Astrocyte (in vitro differentiated cells and primary cell): ENCODE data around the gene NEURL1. TPM values are rescaled to one million over a fixed set of nuclear protein-coding genes. Genes with fewer than 3 reads are reported as not detected.
"Not testable (repeated sequence)": the region's sequence is repeated elsewhere in the genome, so short reads cannot be mapped to it uniquely, and the experiment has no call there.

Source experiments
- DNase-seq: peaks from one replicate; pipeline ENCODE4 v3.0.0-alpha.2; 2010; ENCODE audit warnings: low read depth
- FAIRE-seq: peaks from 2 replicates; lab custom pipeline; 2011; peaks lifted over from hg19 to GRCh38; lab: Jason Lieb, UNC
- H2AFZ ChIP-seq: 2 replicates; pipeline ENCODE4 v1.6.0; 2012; ENCODE audit warnings: low read depth, low read length, inconsistent platforms
- H3K27ac ChIP-seq: 2 replicates; pipeline ENCODE4 v1.5.1; 2011; ENCODE audit warnings: low read depth, low read length, inconsistent platforms
- H3K27me3 ChIP-seq: 2 replicates; pipeline ENCODE4 v1.6.0; 2011; ENCODE audit warnings: low read length, inconsistent platforms; ENCODE audit not compliant: insufficient read depth
- H3K36me3 ChIP-seq: 2 replicates; pipeline ENCODE4 v1.5.1; 2011; ENCODE audit warnings: low read length, inconsistent platforms; ENCODE audit not compliant: insufficient read depth
- H3K4me1 ChIP-seq: 2 replicates; pipeline ENCODE4 v1.5.1; 2011; ENCODE audit warnings: low read length, inconsistent platforms; ENCODE audit not compliant: insufficient read depth
- H3K4me2 ChIP-seq: 2 replicates; pipeline ENCODE4 v1.6.0; 2012; ENCODE audit warnings: low read length, inconsistent platforms
- H3K4me3 ChIP-seq: 2 replicates; pipeline ENCODE4 v1.5.1; 2011; ENCODE audit warnings: low read depth, mild to moderate bottlenecking, low read length, inconsistent platforms; ENCODE audit not compliant: insufficient read depth
- H3K79me2 ChIP-seq: 2 replicates; pipeline ENCODE4 v1.6.0; 2012; ENCODE audit warnings: mild to moderate bottlenecking, low read length, inconsistent platforms; ENCODE audit not compliant: insufficient read depth
- H3K9ac ChIP-seq: 2 replicates; pipeline ENCODE4 v1.6.0; 2012; ENCODE audit warnings: mild to moderate bottlenecking, low read length, inconsistent platforms
- H3K9me3 ChIP-seq: 2 replicates; pipeline ENCODE4 v1.5.1; 2012; ENCODE audit warnings: low read depth, mild to moderate bottlenecking, low read length, inconsistent platforms; ENCODE audit not compliant: insufficient read depth
- H4K20me1 ChIP-seq: 2 replicates; pipeline ENCODE4 v1.6.0; 2012; ENCODE audit warnings: low read length, inconsistent platforms; ENCODE audit not compliant: insufficient read depth
- H3K27ac Mint-ChIP-seq: one replicate; pipeline ENCODE4 v1.8.0; 2021; ENCODE audit warnings: mild to moderate bottlenecking, mixed read lengths; ENCODE audit not compliant: unreplicated experiment
- H3K27me3 Mint-ChIP-seq: one replicate; pipeline ENCODE4 v1.8.0; 2021; ENCODE audit warnings: low read depth, mixed read lengths; ENCODE audit not compliant: unreplicated experiment
- H3K36me3 Mint-ChIP-seq: one replicate; pipeline ENCODE4 v1.8.0; 2021; ENCODE audit warnings: low read depth, mixed read lengths; ENCODE audit not compliant: unreplicated experiment
- H3K4me1 Mint-ChIP-seq: one replicate; pipeline ENCODE4 v1.8.0; 2021; ENCODE audit warnings: low read depth, mixed read lengths; ENCODE audit not compliant: unreplicated experiment
- H3K4me3 Mint-ChIP-seq: one replicate; pipeline ENCODE4 v1.8.0; 2021; ENCODE audit warnings: mild to moderate bottlenecking, moderate library complexity, mixed read lengths; ENCODE audit not compliant: unreplicated experiment
- H3K9me3 Mint-ChIP-seq: one replicate; pipeline ENCODE4 v1.8.0; 2021; ENCODE audit warnings: mild to moderate bottlenecking, mixed read lengths; ENCODE audit not compliant: unreplicated experiment
- CTCF ChIP-seq: IDR thresholded peaks from 2 replicates; pipeline ENCODE4 v1.5.1; 2011; ENCODE audit warnings: low read depth, mild to moderate bottlenecking, inconsistent platforms, low read length, moderate library complexity; ENCODE audit not compliant: insufficient read depth
- EZH2 ChIP-seq: IDR thresholded peaks from 2 replicates; pipeline ENCODE4 v1.6.1; 2012; ENCODE audit warnings: mild to moderate bottlenecking, low read length, inconsistent platforms; ENCODE audit not compliant: insufficient read depth
- total RNA-seq: library from RNA; stranded (reverse); gene quantifications from 2 replicates; pipeline ENCODE4 v1.2.1, GENCODE V29; 2021

Gene NEURL1
- total RNA-seq, 1 donor from 2014 or later = 1.5 TPM

DNA sequence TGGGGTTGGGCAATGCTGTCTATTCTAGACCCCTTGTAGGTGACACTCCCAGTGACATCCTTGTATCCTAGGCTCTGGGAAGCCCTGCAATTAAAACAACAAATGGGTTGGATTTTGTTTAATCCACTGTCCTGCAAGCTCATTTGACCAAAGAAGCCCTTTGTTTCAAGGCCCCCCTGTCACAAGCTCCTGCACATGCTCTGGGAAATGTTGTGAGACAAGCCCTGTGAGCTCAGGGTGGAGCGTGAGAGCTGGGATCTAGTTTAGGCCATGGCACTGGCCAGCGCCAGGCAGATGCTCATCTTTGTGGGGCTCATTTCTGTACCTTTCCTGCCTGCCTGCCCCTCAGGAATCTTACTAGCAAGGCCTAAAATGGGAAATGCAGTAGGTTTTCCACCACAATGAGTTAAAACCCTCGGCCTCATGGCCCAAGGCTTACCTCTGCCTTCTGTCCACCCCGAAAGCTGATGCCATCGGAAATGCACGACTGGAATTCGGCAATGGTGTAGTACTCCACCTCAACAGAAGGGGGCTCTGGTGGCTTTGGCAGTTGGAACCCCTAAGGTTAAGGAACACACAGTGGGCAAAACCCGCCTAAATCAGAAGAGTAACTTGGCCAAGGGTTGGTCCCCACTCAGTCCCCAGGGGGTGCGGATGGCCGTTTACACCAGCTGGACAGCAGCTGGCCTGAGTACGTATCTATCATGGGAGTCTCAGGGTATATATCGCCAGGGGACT lies 112.0 kb downstream of the NEURL1 start:
- peaks cover 10% of the 10 kb centered on the region for H3K36me3 ChIP-seq
- no peak overlapping the region for H3K4me2 ChIP-seq
- Mint-ChIP-seq H3K9me3 (no peaks in the 10 kb centered on the region), H3K36me3 (peaks cover 35% of the 10 kb centered on the region), H3K27me3 (peaks cover 2% of the 10 kb centered on the region), H3K4me1 (no peaks in the 10 kb centered on the region), H3K27ac (no peak overlapping the region), H3K4me3 (no peak overlapping the region)
- no peak overlapping the region for H3K27ac ChIP-seq
- no peaks in the 10 kb centered on the region for H4K20me1 ChIP-seq
- no peak overlapping the region for H3K4me3 ChIP-seq
- no peaks in the 10 kb centered on the region for H3K4me1 ChIP-seq
- no peak overlapping the region for H2AFZ ChIP-seq
- DNase-seq (peak; percentile 15), FAIRE-seq (no peak)
- no peak overlapping the region for H3K9ac ChIP-seq
- H3K79me2 ChIP-seq = no peaks in the 10 kb centered on the region
- H3K9me3 ChIP-seq = no peaks in the 10 kb centered on the region
- H3K27me3 ChIP-seq = no peaks in the 10 kb centered on the region
- TF ChIP-seq EZH2 = no peak
- TF ChIP-seq CTCF = peak; percentile 53

- H4K20me1 ChIP-seq, H3K4me3 Mint-ChIP-seq, H3K27me3 Mint-ChIP-seq, H3K4me3 ChIP-seq, H3K4me1 Mint-ChIP-seq, H3K9ac ChIP-seq, H3K27me3 ChIP-seq, H3K9me3 Mint-ChIP-seq, H3K79me2 ChIP-seq, H3K27ac ChIP-seq, FAIRE-seq, H2AFZ ChIP-seq, H3K4me1 ChIP-seq, H3K4me2 ChIP-seq, H3K9me3 ChIP-seq, DNase-seq: not testable (repeated sequence)
- peaks cover 12% of the 10 kb centered on the region for H3K36me3 ChIP-seq
- Mint-ChIP-seq H3K27ac (peak overlapping the region; percentile 18), H3K36me3 (peaks cover 40% of the 10 kb centered on the region)
These were observed 112.6 kb downstream of the NEURL1 start for GRCh38 chr10:103606097-103606438.

GRCh38 chr10:103607051-103607450 lies 113.5 kb downstream of the NEURL1 start:
- H3K9ac ChIP-seq, H3K27me3 Mint-ChIP-seq, H4K20me1 ChIP-seq, H3K4me1 ChIP-seq, H3K4me1 Mint-ChIP-seq, H3K9me3 ChIP-seq, FAIRE-seq, H2AFZ ChIP-seq, H3K27me3 ChIP-seq, H3K4me3 ChIP-seq, H3K79me2 ChIP-seq, H3K4me3 Mint-ChIP-seq, H3K27ac ChIP-seq, H3K9me3 Mint-ChIP-seq, H3K4me2 ChIP-seq, DNase-seq, H3K27ac Mint-ChIP-seq: not testable (repeated sequence)
- peaks cover 16% of the 10 kb centered on the region for H3K36me3 ChIP-seq
- peaks cover 43% of the 10 kb centered on the region for H3K36me3 Mint-ChIP-seq

DNA sequence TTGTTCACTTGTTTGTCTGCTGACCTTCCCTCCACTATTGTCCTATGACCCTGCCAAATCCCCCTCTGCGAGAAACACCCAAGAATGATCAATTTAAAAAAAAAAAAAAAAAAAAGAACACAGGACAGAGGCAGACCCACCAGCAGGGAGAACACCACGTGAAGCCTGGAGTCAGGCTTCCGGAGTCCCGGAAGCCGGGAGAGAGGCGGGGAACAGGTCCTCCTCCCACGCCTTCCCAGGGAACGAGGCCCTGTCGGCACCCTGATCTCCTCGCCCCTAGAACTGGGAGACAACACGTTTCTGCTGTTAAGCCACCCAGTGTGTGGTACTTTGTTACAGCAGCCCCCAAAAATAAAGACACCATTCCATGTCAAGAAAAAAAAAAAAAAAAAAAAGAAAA lies 114.6 kb downstream of the NEURL1 start:
- not testable (repeated sequence) for H3K4me3 ChIP-seq, H3K27ac Mint-ChIP-seq, H3K9ac ChIP-seq, H2AFZ ChIP-seq, H3K27me3 Mint-ChIP-seq, H3K79me2 ChIP-seq, H3K27me3 ChIP-seq, H3K4me1 ChIP-seq, DNase-seq, H3K27ac ChIP-seq, H3K4me1 Mint-ChIP-seq, H3K9me3 Mint-ChIP-seq, H3K4me2 ChIP-seq, H4K20me1 ChIP-seq, H3K9me3 ChIP-seq, H3K4me3 Mint-ChIP-seq, FAIRE-seq
- H3K36me3 Mint-ChIP-seq = peaks cover 38% of the 10 kb centered on the region
- peaks cover 16% of the 10 kb centered on the region for H3K36me3 ChIP-seq
